Tibial nerve (tissue), 4 donors: ENCODE measurements around the gene ARID5B.

Source experiments
- CTCF ChIP-seq, 5 experiments: fragments of 200-600 bp in 3 of 5; fragments of 450-650 bp in 2 of 5; sonication (generic) in 3 of 5; IDR thresholded peaks; one replicate each; pipeline ENCODE4 v1.5.1; 2016 to 2019; ENCODE audit warnings: antibody characterized with exemption in 5 of 5, mild to moderate bottlenecking in 3 of 5, moderate library complexity in 2 of 5
- EP300 ChIP-seq, 2 donors: sonication (generic); formaldehyde crosslinking; IDR thresholded peaks; one replicate each; pipeline ENCODE4 v1.6.1; 2017; ENCODE audit warnings: antibody characterized with exemption in 2 of 2, mild to moderate bottlenecking in 1 of 2
- POLR2A ChIP-seq, 2 donors: fragments of 450-650 bp; IDR thresholded peaks; one replicate each; pipeline ENCODE4 v1.6.1; 2017; ENCODE audit warnings: antibody characterized with exemption in 2 of 2, mild to moderate bottlenecking in 2 of 2, moderate library complexity in 2 of 2

- TF ChIP-seq CTCF (IDR thresholded peaks at IDR 0.05) (no peak), POLR2A (IDR thresholded peaks at IDR 0.05) (no peak), EP300 (IDR thresholded peaks at IDR 0.05) (peak; percentile 36 to 77)
Measured at GRCh38 chr10:61937631-61938351, 36.3 kb downstream of the ARID5B start.
